T-helper 1 cell treated with Interleukin-12 subunit alpha and Interleukin-12 subunit beta and Interleukin-4 antibody, amounts not matched to agents 30 μg/mL and 1 μg/mL, for 36 hours (primary cell): ENCODE measurements around the gene PROM1.

ENCODE experiments used
- H3K27ac Mint-ChIP-seq: one replicate; pipeline ENCODE4 v1.8.0; 2021; ENCODE audit warnings: mild to moderate bottlenecking, mixed read lengths
- H3K27me3 Mint-ChIP-seq: one replicate; pipeline ENCODE4 v1.8.0; 2021; ENCODE audit warnings: low read depth, mixed read lengths
- H3K36me3 Mint-ChIP-seq: one replicate; pipeline ENCODE4 v1.8.0; 2021; ENCODE audit warnings: low read depth, mixed read lengths
- H3K4me1 Mint-ChIP-seq: one replicate; pipeline ENCODE4 v1.8.0; 2021; ENCODE audit warnings: low read depth, mixed read lengths
- H3K4me3 Mint-ChIP-seq: one replicate; pipeline ENCODE4 v1.8.0; 2021; ENCODE audit warnings: mild to moderate bottlenecking, moderate library complexity, mixed read lengths
- H3K9me3 Mint-ChIP-seq: one replicate; pipeline ENCODE4 v1.8.0; 2021; ENCODE audit warnings: mixed read lengths

Gene PROM1

GRCh38 chr4:16018061-16018676 lies 65.7 kb downstream of the PROM1 start:
- Mint-ChIP-seq H3K9me3 (no peaks in the 10 kb centered on the region), H3K27ac (no peak overlapping the region), H3K4me3 (no peak overlapping the region), H3K27me3 (peaks cover 47% of the 10 kb centered on the region), H3K4me1 (no peaks in the 10 kb centered on the region), H3K36me3 (no peaks in the 10 kb centered on the region)

GRCh38 chr4:16016536-16016935 lies 67.3 kb downstream of the PROM1 start:
- no peaks in the 10 kb centered on the region for H3K9me3 Mint-ChIP-seq
- H3K27ac Mint-ChIP-seq, result no peak overlapping the region
- no peaks in the 10 kb centered on the region for H3K36me3 Mint-ChIP-seq
- no peak overlapping the region for H3K4me3 Mint-ChIP-seq
- peaks cover 34% of the 10 kb centered on the region for H3K27me3 Mint-ChIP-seq
- no peaks in the 10 kb centered on the region for H3K4me1 Mint-ChIP-seq

- H3K27me3 Mint-ChIP-seq, result peaks cover 23% of the 10 kb centered on the region
- no peaks in the 10 kb centered on the region for H3K4me1 Mint-ChIP-seq
- H3K9me3 Mint-ChIP-seq, result no peaks in the 10 kb centered on the region
- H3K4me3 Mint-ChIP-seq, result no peak overlapping the region
- H3K27ac Mint-ChIP-seq, result no peak overlapping the region
- no peaks in the 10 kb centered on the region for H3K36me3 Mint-ChIP-seq
Measured at GRCh38 chr4:16011173-16011572, 72.7 kb downstream of the PROM1 start.

- H3K4me3 Mint-ChIP-seq, result no peak overlapping the region
Measured at GRCh38 chr4:16009153-16009552, 74.7 kb downstream of the PROM1 start.

GRCh38 chr4:16007471-16008095 lies 76.2 kb downstream of the PROM1 start:
- H3K36me3 Mint-ChIP-seq, result no peaks in the 10 kb centered on the region
- no peak overlapping the region for H3K27ac Mint-ChIP-seq
- no peaks in the 10 kb centered on the region for H3K4me1 Mint-ChIP-seq
- no peaks in the 10 kb centered on the region for H3K9me3 Mint-ChIP-seq
- no peak overlapping the region for H3K4me3 Mint-ChIP-seq
- H3K27me3 Mint-ChIP-seq, result peaks cover 22% of the 10 kb centered on the region

More at GRCh38 chr4:16009153-16009552, 74.7 kb downstream of the PROM1 start:
- Mint-ChIP-seq H3K4me1 (no peaks in the 10 kb centered on the region), H3K27ac (no peak overlapping the region), H3K27me3 (peaks cover 22% of the 10 kb centered on the region), H3K36me3 (no peaks in the 10 kb centered on the region), H3K9me3 (no peaks in the 10 kb centered on the region)

- H3K4me1 Mint-ChIP-seq, result no peaks in the 10 kb centered on the region
- no peaks in the 10 kb centered on the region for H3K36me3 Mint-ChIP-seq
- H3K27ac Mint-ChIP-seq, result no peak overlapping the region
- H3K4me3 Mint-ChIP-seq, result no peak overlapping the region
- H3K27me3 Mint-ChIP-seq, result peaks cover 22% of the 10 kb centered on the region
- H3K9me3 Mint-ChIP-seq, result no peaks in the 10 kb centered on the region
Measured at GRCh38 chr4:16006771-16007446, 76.9 kb downstream of the PROM1 start.

- Mint-ChIP-seq H3K27me3 (peaks cover 22% of the 10 kb centered on the region), H3K9me3 (no peaks in the 10 kb centered on the region), H3K4me3 (no peak overlapping the region), H3K4me1 (no peaks in the 10 kb centered on the region), H3K27ac (no peak overlapping the region), H3K36me3 (no peaks in the 10 kb centered on the region)
Measured at GRCh38 chr4:16005676-16006075, 78.1 kb downstream of the PROM1 start.

GRCh38 chr4:16001484-16001858 lies 82.4 kb downstream of the PROM1 start:
- H3K27me3 Mint-ChIP-seq, result peaks cover 9% of the 10 kb centered on the region
- no peaks in the 10 kb centered on the region for H3K4me1 Mint-ChIP-seq
- H3K36me3 Mint-ChIP-seq, result no peaks in the 10 kb centered on the region
- H3K4me3 Mint-ChIP-seq, result no peak overlapping the region
- no peak overlapping the region for H3K27ac Mint-ChIP-seq
- H3K9me3 Mint-ChIP-seq, result no peaks in the 10 kb centered on the region

GRCh38 chr4:16000708-16001483 lies 82.9 kb downstream of the PROM1 start:
- Mint-ChIP-seq H3K4me1 (no peaks in the 10 kb centered on the region), H3K9me3 (no peaks in the 10 kb centered on the region), H3K36me3 (no peaks in the 10 kb centered on the region), H3K4me3 (no peak overlapping the region), H3K27ac (no peak overlapping the region), H3K27me3 (peaks cover 5% of the 10 kb centered on the region)

GRCh38 chr4:15996773-15997172 lies 87.0 kb downstream of the PROM1 start:
- Mint-ChIP-seq H3K9me3 (no peaks in the 10 kb centered on the region), H3K27me3 (peaks cover 12% of the 10 kb centered on the region), H3K4me3 (no peak overlapping the region), H3K36me3 (no peaks in the 10 kb centered on the region), H3K4me1 (no peaks in the 10 kb centered on the region), H3K27ac (no peak overlapping the region)

- no peaks in the 10 kb centered on the region for H3K36me3 Mint-ChIP-seq
- peaks cover 12% of the 10 kb centered on the region for H3K27me3 Mint-ChIP-seq
- H3K9me3 Mint-ChIP-seq, result no peaks in the 10 kb centered on the region
- no peak overlapping the region for H3K27ac Mint-ChIP-seq
- no peaks in the 10 kb centered on the region for H3K4me1 Mint-ChIP-seq
- no peak overlapping the region for H3K4me3 Mint-ChIP-seq
Measured at GRCh38 chr4:15995826-15996225, 88.0 kb downstream of the PROM1 start.

GRCh38 chr4:15992167-15992485 lies 91.7 kb downstream of the PROM1 start:
- peaks cover 4% of the 10 kb centered on the region for H3K4me1 Mint-ChIP-seq
- H3K4me3 Mint-ChIP-seq, result no peak overlapping the region
- no peaks in the 10 kb centered on the region for H3K9me3 Mint-ChIP-seq
- H3K27ac Mint-ChIP-seq, result no peak overlapping the region
- H3K27me3 Mint-ChIP-seq, result peaks cover 23% of the 10 kb centered on the region
- no peaks in the 10 kb centered on the region for H3K36me3 Mint-ChIP-seq

GRCh38 chr4:15990570-15991285 lies 93.1 kb downstream of the PROM1 start:
- no peaks in the 10 kb centered on the region for H3K36me3 Mint-ChIP-seq
- no peak overlapping the region for H3K4me3 Mint-ChIP-seq
- H3K4me1 Mint-ChIP-seq, result peaks cover 4% of the 10 kb centered on the region
- peaks cover 22% of the 10 kb centered on the region for H3K27me3 Mint-ChIP-seq
- H3K9me3 Mint-ChIP-seq, result no peaks in the 10 kb centered on the region
- no peak overlapping the region for H3K27ac Mint-ChIP-seq

GRCh38 chr4:15989424-15989823 lies 94.4 kb downstream of the PROM1 start:
- no peaks in the 10 kb centered on the region for H3K36me3 Mint-ChIP-seq
- H3K4me1 Mint-ChIP-seq, result peaks cover 4% of the 10 kb centered on the region
- H3K27me3 Mint-ChIP-seq, result peaks cover 16% of the 10 kb centered on the region
- H3K27ac Mint-ChIP-seq, result no peak overlapping the region
- no peaks in the 10 kb centered on the region for H3K9me3 Mint-ChIP-seq
- no peak overlapping the region for H3K4me3 Mint-ChIP-seq
